Calu3 (cell line): ENCODE measurements around the gene CDKL5. TPM values are rescaled to one million over a fixed set of nuclear protein-coding genes. Genes with fewer than 3 reads are reported as not detected.

Source experiments
- BruUV-seq: library from RNA; stranded (reverse); fragments of 400-500 nt; replicated peaks from 2 replicates; lab custom pipeline; 2021; lab: Mats Ljungman, UMichigan
- CTCF ChIA-PET: fragments of 300-600 bp; sonication (Branson Sonifier 250); formaldehyde crosslinking; loops from one replicate; lab custom pipeline; 2022; ENCODE audit warnings: antibody characterized with exemption; lab: Charles Lee
- DNase-seq: peaks from one replicate; pipeline ENCODE4 v3.0.0; 2022
- H3K27ac Mint-ChIP-seq: one replicate; pipeline ENCODE4 v1.8.0; 2022; ENCODE audit warnings: mixed read lengths; ENCODE audit not compliant: unreplicated experiment
- H3K27me3 Mint-ChIP-seq: one replicate; pipeline ENCODE4 v1.8.0; 2022; ENCODE audit warnings: mixed read lengths; ENCODE audit not compliant: unreplicated experiment
- H3K36me3 Mint-ChIP-seq: one replicate; pipeline ENCODE4 v1.8.0; 2022; ENCODE audit warnings: mild to moderate bottlenecking, moderate library complexity, mixed read lengths; ENCODE audit not compliant: insufficient read depth, unreplicated experiment
- H3K4me1 Mint-ChIP-seq: one replicate; pipeline ENCODE4 v1.8.0; 2022; ENCODE audit warnings: mild to moderate bottlenecking, low read depth, mixed read lengths; ENCODE audit not compliant: unreplicated experiment
- H3K4me3 Mint-ChIP-seq: one replicate; pipeline ENCODE4 v1.8.0; 2022; ENCODE audit warnings: mild to moderate bottlenecking, low read depth, moderate library complexity, mixed read lengths; ENCODE audit not compliant: unreplicated experiment
- H3K9me3 Mint-ChIP-seq: one replicate; pipeline ENCODE4 v1.8.0; 2022; ENCODE audit warnings: low read depth, mixed read lengths; ENCODE audit not compliant: unreplicated experiment
- CTCF ChIP-seq: fragments of 200-600 bp; IDR thresholded peaks from one replicate; pipeline ENCODE4 v1.8.0; 2022; ENCODE audit warnings: antibody characterized with exemption; ENCODE audit not compliant: unreplicated experiment
- intact Hi-C: fragments of 100-400 bp; cut with micrococcal nuclease; formaldehyde crosslinking; loops from one replicate; pipeline ENCODE4 v1.10.0; 2022; ENCODE audit not compliant: unreplicated experiment
- total RNA-seq: library from RNA; stranded (reverse); gene quantifications from 2 replicates; pipeline ENCODE4 v1.2.3, GENCODE V29; 2022

The CDKL5 gene
- total RNA-seq, 1 experiment from 2014 or later = 17.7 TPM

- Mint-ChIP-seq H3K27me3 (no peaks in the 10 kb centered on the region), H3K27ac (peak overlapping the region; percentile 91), H3K9me3 (no peaks in the 10 kb centered on the region), H3K36me3 (no peaks in the 10 kb centered on the region), H3K4me3 (peak overlapping the region; percentile 55), H3K4me1 (peaks cover 26% of the 10 kb centered on the region)
- CTCF ChIA-PET = interaction anchor here (0.9 kb wide), 1 partner anchor 27 kb away, joined by 3 read pairs; no protein-coding TSS in a partner anchor
- no peak for TF ChIP-seq CTCF
- intact Hi-C loops = loop anchor here (5.0 kb wide), 1 partner anchor 270 kb away; no protein-coding TSS in a partner anchor
- BruUV-seq = no TSS peak
- DNase-seq = peak; percentile 12
These were observed 191.4 kb downstream of the CDKL5 start for GRCh38 chrX:18616688-18617406.

- Mint-ChIP-seq H3K27me3 (no peaks in the 10 kb centered on the region), H3K9me3 (no peaks in the 10 kb centered on the region), H3K4me1 (peaks cover 29% of the 10 kb centered on the region), H3K4me3 (peak overlapping the region; percentile 55), H3K27ac (peak overlapping the region; percentile 91), H3K36me3 (no peaks in the 10 kb centered on the region)
- peak; percentile 67 for DNase-seq
- intact Hi-C loops = loop anchor here (5.0 kb wide), 1 partner anchor 270 kb away; no protein-coding TSS in a partner anchor
- no peak for TF ChIP-seq CTCF
- no TSS peak for BruUV-seq
- CTCF ChIA-PET = interaction anchor here (0.9 kb wide), 1 partner anchor 27 kb away, joined by 3 read pairs; no protein-coding TSS in a partner anchor
These were observed 192.0 kb downstream of the CDKL5 start for GRCh38 chrX:18617407-18617750.

GRCh38 chrX:18619288-18619687 is 193.9 kb downstream of the CDKL5 start:
- Mint-ChIP-seq H3K36me3 (no peaks in the 10 kb centered on the region), H3K27ac (peak overlapping the region; percentile 39), H3K4me1 (peaks cover 43% of the 10 kb centered on the region), H3K9me3 (no peaks in the 10 kb centered on the region), H3K27me3 (no peaks in the 10 kb centered on the region), H3K4me3 (peak overlapping the region; percentile 26)
- CTCF ChIA-PET = no interaction called here
- BruUV-seq = no TSS peak
- intact Hi-C loops = loop anchor here (5.0 kb wide), 1 partner anchor 268 kb away; no protein-coding TSS in a partner anchor
- TF ChIP-seq CTCF = no peak
- DNase-seq = no peak

GRCh38 chrX:18620349-18620748 is 194.9 kb downstream of the CDKL5 start:
- H3K36me3 Mint-ChIP-seq = no peaks in the 10 kb centered on the region
- H3K27ac Mint-ChIP-seq = no peak overlapping the region
- no peaks in the 10 kb centered on the region for H3K9me3 Mint-ChIP-seq
- peak; percentile 37 for DNase-seq
- CTCF ChIA-PET = no interaction called here
- H3K4me1 Mint-ChIP-seq = peaks cover 54% of the 10 kb centered on the region
- TF ChIP-seq CTCF = no peak
- no peaks in the 10 kb centered on the region for H3K27me3 Mint-ChIP-seq
- H3K4me3 Mint-ChIP-seq = no peak overlapping the region
- intact Hi-C loops = loop anchor here (5.0 kb wide), 1 partner anchor 198 kb away; no protein-coding TSS in a partner anchor
- no TSS peak for BruUV-seq
